ENCODE results near the gene SSH2.

- TF ChIP-seq CTCF (conservative IDR thresholded peaks at IDR 0.05; ENCODE audit: low read length) (no peak), EZH2phosphoT487 (IDR thresholded peaks at IDR 0.05; ENCODE audit: borderline replicate concordance, low read depth, low read length) (no peak)
Observed at GRCh38 chr17:29697371-29697770, 232.7 kb downstream of the SSH2 start.

All from OCI-LY7 (cell line).